Transverse colon (tissue), 4 donors: ENCODE results near the gene NQO2. TPM values are rescaled to one million over a fixed set of nuclear protein-coding genes. Genes with fewer than 3 reads are reported as not detected.
A peak's percentile ranks its signal among the peaks of the same experiment; 100 is the strongest.
"Not testable (repeated sequence)": the region's sequence is repeated elsewhere in the genome, so short reads cannot be mapped to it uniquely, and the experiment has no call there.

Source experiments
- DNase-seq: peaks from one replicate; pipeline ENCODE4 v3.0.0-alpha.2; 2019
- H3K27ac ChIP-seq, 4 donors: fragments of 200-600 bp; sonication (generic); 2 replicates each; pipeline ENCODE4 v1.5.1; 2016 to 2018; ENCODE audit warnings: inconsistent platforms in 4 of 4
- H3K27me3 ChIP-seq: fragments of 200-600 bp; sonication (generic); 2 replicates; pipeline ENCODE4 v1.5.1; 2017; ENCODE audit warnings: inconsistent platforms
- H3K36me3 ChIP-seq, 4 donors: fragments of 200-600 bp; sonication (generic); 2 replicates each; pipeline ENCODE4 v1.5.1; 2017 to 2019; ENCODE audit warnings: inconsistent platforms in 4 of 4
- H3K4me1 ChIP-seq, 4 donors: fragments of 200-600 bp; sonication (generic); 2 replicates each; pipeline ENCODE4 v1.5.1; 2017 to 2020; ENCODE audit warnings: inconsistent platforms in 4 of 4
- H3K4me3 ChIP-seq, 4 donors: fragments of 200-600 bp; sonication (generic); 1 replicate in 1 of 4; 2 replicates in 3 of 4; pipeline versions ENCODE4 v1.5.1 to v1.6.1; 2017 to 2019; ENCODE audit warnings: inconsistent platforms in 4 of 4
- H3K9me3 ChIP-seq, 2 donors: fragments of 200-600 bp; sonication (generic); 2 replicates each; pipeline ENCODE4 v1.5.1; 2017 to 2019; ENCODE audit warnings: inconsistent platforms in 2 of 2
- CTCF ChIP-seq, 5 experiments: fragments of 200-600 bp in 3 of 5; fragments of 450-650 bp in 2 of 5; sonication (generic) in 3 of 5; IDR thresholded peaks; 1 replicate in 2 of 5; 2 replicates in 3 of 5; pipeline ENCODE4 v1.5.1; 2016 to 2017; ENCODE audit warnings: antibody characterized with exemption in 5 of 5, inconsistent platforms in 3 of 5, mild to moderate bottlenecking in 2 of 5, moderate library complexity in 1 of 5
- EP300 ChIP-seq: sonication (generic); formaldehyde crosslinking; IDR thresholded peaks from one replicate; pipeline ENCODE4 v1.6.1; 2017; ENCODE audit warnings: antibody characterized with exemption, low read depth
- POLR2A ChIP-seq: fragments of 450-650 bp; IDR thresholded peaks from one replicate; pipeline ENCODE4 v1.6.1; 2016; ENCODE audit warnings: antibody characterized with exemption, mild to moderate bottlenecking, moderate library complexity
- POLR2AphosphoS5 ChIP-seq, 3 donors: sonication (generic); formaldehyde crosslinking; IDR thresholded peaks; one replicate each; pipeline ENCODE4 v1.6.1; 2016; ENCODE audit warnings: antibody characterized with exemption in 3 of 3
- WGBS, 2 donors: methylation state at CpG; one replicate each; pipeline ENCODE4 v1.1.5; 2018; ENCODE audit warnings: low coverage in 1 of 2; 5-methylcytosine and 5-hydroxymethylcytosine counted together
- in situ Hi-C, 4 donors: fragments of 200-750 bp; cut with MboI; loops; one replicate each; pipeline versions ENCODE4 v1.15.0 to v1.15.1; 2017; ENCODE audit warnings: low sequenced_read_pairs in 3 of 4, low pct_ligation_motif_present in 1 of 4, low pct_unique_long_range_greater_than_20kb in 1 of 4
- intact Hi-C: fragments of 100-400 bp; cut with DNase I; formaldehyde crosslinking; loops from one replicate; pipeline ENCODE4 v1.15.1; 2023; ENCODE audit warnings: low total_unique reads
- total RNA-seq, 4 donors: library from RNA; depleted of rRNA; stranded (reverse); fragments of >200 nt; gene quantifications; one replicate each; pipeline ENCODE4 v1.1.0, GENCODE V29; 2016

Gene NQO2
- total RNA-seq, 4 donors from 2014 or later = 1.00 to 9.7 (median 7.2) TPM

DNA sequence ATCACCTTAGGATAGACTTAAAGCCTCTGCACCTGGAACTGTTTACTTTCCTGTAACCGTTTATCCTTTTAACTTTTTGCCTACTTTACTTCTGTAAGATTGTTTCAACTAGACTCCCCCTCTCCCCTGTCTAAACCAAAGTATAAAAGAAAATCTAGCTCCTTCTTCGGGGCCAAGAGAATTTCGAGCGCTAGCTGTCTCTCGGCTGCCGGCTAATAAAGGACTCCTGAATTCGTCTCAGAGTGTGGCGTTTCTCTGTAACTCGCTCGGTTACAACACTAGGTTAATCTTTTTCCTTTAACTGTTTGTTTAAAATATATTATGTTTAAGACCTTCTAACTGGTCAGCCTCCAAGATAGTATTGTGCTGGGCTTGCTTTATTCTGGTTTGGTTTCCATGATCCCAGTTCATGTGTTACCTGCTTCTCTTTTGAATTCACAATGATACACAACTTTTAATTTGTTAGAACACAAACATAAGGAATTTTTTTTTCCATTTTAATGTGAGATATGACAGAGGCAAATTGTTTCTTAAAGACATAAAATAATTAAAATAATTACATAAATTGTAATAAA is 8.7 kb upstream of the NQO2 start:
- 11 to 25% methylated on average over 10 of the region's 10 CpGs for WGBS, 2 donors
- H3K9me3 ChIP-seq = no peaks in the 10 kb centered on the region
- in situ Hi-C loops = loop anchor here in 2 of 4 donors (5.0 to 10.0 kb wide), 3 partner anchors 61 to 254 kb away; no protein-coding TSS in a partner anchor
- H3K36me3 ChIP-seq = no peaks in the 10 kb centered on the region
- TF ChIP-seq POLR2A (peak; percentile 1), CTCF (IDR thresholded peaks at IDR 0.05) (no peak)
- no peak for DNase-seq
- H3K27ac ChIP-seq = peak overlapping the region; percentile 97 to 99 (median 98)
- H3K4me3 ChIP-seq = peak overlapping the region in 3 of 4 donors; percentile 63 to 88 (median 76)
- peaks cover 17 to 30% (median 26%) of the 10 kb centered on the region in 4 donors for H3K4me1 ChIP-seq
- intact Hi-C loops = no loop called here
- H3K27me3 ChIP-seq = no peaks in the 10 kb centered on the region

DNA sequence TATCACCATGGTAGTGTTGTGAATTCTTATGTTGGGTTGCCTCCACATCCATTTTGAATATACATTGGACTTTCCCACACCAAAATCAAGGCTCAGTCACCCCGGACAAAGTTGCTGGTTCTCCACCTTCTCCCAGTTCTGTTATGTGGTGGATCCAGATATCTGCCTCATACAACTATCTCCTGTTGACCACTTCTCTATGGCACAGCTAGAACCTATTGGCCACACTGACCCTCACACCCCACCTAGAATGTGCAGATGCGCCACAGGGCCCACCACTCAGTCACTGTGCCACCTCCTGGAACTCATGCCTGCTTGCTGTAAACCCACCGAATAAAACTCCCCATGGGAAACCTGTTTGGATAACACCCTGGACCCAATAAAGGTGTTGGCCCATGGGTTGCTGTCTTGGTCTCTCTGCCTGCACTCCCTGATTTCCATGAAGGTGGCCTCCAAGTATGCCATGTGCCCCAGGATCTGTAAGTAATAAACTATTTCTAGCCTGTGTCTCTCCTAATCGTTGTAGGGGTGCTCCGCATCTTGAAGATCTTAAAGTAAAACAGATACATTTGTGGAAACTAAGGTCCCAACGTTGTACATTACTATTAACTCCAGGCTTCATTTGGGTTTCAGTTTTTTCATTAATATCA is 7.2 kb upstream of the NQO2 start:
- Histone ChIP-seq H3K27ac (no peak overlapping the region), H3K27me3 (no peaks in the 10 kb centered on the region), H3K36me3 (no peaks in the 10 kb centered on the region), H3K4me1 (peaks cover 8 to 18% (median 13%) of the 10 kb centered on the region in 4 donors), H3K4me3 (no peak overlapping the region), H3K9me3 (no peaks in the 10 kb centered on the region)
- WGBS, 2 donors = 85 to 97% methylated on average over 4 to 6 of the region's 6 CpGs
- no peak for TF ChIP-seq EP300
- no peak for TF ChIP-seq CTCF (IDR thresholded peaks at IDR 0.05)
- no peak for TF ChIP-seq POLR2A
- TF ChIP-seq POLR2AphosphoS5 (IDR thresholded peaks at IDR 0.05) = no peak
- intact Hi-C loops = no loop called here
- DNase-seq = no peak
- in situ Hi-C loops = loop anchor here in 2 of 4 donors (5.0 to 10.0 kb wide), 3 partner anchors 60 to 252 kb away; no protein-coding TSS in a partner anchor

DNA sequence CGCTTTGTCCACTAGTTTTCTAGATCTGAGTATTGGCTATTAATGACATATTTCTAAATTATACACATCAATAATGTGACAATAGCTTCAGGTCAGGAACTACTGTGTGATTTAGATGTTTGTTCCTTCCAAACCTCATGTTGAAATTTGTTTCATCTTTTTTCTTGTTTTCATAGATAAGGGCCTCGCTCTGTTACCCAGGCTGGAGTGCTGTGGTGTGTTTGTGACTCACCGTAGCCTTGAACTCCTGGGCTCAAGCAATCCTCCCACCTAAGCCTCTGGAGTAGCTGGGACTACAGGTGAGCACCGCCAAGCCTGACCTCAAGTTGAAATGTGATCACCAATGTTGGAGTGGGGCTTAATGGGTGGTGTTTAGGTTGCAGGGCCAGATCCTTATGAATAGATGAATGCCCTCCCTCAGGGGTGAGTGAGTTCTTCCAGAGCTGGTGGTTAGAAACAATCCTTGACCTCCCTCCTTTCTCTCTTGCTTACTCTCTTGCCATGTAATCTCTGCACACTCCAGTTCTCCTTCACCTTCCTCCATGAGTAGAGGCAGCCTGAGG is 5.9 kb upstream of the NQO2 start:
- no peak for DNase-seq
- Histone ChIP-seq H3K36me3 (no peaks in the 10 kb centered on the region), H3K9me3 (no peaks in the 10 kb centered on the region), H3K27ac (no peak overlapping the region), H3K4me1 (peaks cover 4 to 14% (median 9%) of the 10 kb centered on the region in 4 donors), H3K27me3 (no peaks in the 10 kb centered on the region), H3K4me3 (no peak overlapping the region)
- TF ChIP-seq EP300 = no peak
- TF ChIP-seq POLR2A = no peak
- no peak for TF ChIP-seq POLR2AphosphoS5 (IDR thresholded peaks at IDR 0.05)
- TF ChIP-seq CTCF (IDR thresholded peaks at IDR 0.05) = no peak
- in situ Hi-C loops (loop anchor here in 2 of 4 donors (5.0 to 10.0 kb wide), 3 partner anchors 58 to 251 kb away; no protein-coding TSS in a partner anchor), intact Hi-C loops (no loop called here)
- WGBS, 2 donors = 97 to 99% methylated on average over 2 to 4 of the region's 4 CpGs

DNA sequence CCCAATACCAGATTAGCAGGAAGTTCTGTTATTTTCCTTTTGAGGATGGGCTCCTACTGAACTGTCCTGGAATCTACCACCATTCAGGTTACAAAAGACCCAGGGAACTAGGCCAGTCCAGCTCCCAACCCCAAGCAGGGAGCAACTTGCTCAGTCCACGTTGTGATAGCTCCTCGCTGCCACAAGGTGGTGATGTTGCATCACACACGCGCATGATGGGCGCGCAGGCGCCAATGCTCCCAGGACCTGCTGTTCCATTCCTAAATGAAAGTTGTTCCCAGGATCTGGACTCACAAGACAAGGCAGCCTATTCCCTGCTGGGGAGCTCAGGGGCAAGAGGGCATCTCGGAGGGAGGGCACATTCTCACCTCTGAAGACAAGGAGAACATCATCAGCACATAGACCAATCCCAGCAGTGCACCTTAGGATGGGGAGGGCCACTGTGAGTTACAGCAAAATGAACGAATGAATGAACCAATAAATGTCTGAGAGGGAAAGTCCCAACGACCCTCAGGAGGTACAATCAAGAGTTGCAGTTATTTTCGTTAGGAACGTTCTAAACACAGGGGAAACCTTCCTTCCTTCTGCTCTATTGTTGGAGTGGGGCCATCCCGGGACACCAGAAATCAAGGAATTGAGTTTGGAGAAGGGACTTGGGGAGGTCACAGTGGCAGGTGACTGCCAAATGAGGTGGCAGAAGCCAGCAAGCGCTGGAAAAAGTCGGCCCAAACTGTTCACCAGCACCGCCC is 1.3 kb upstream of the NQO2 start:
- in situ Hi-C loops (loop anchor here in 3 of 4 donors (5.0 to 10.0 kb wide), 3 partner anchors 54 to 246 kb away; no protein-coding TSS in a partner anchor), intact Hi-C loops (loop anchor here (1.0 kb wide), 1 partner anchor 57 kb away; no protein-coding TSS in a partner anchor)
- not testable (repeated sequence) for DNase-seq, H3K9me3 ChIP-seq, H3K36me3 ChIP-seq, H3K27me3 ChIP-seq
- Histone ChIP-seq H3K27ac (peak overlapping the region; percentile 86 to 88 (median 87)), H3K4me1 (peaks cover 9 to 24% (median 19%) of the 10 kb centered on the region in 4 donors), H3K4me3 (peak overlapping the region in 2 of 4 donors; percentile 72 to 77)
- peak; percentile 60 to 90 (median 64) for TF ChIP-seq CTCF (IDR thresholded peaks at IDR 0.05)
- WGBS, 2 donors = 2% methylated on average over 16 of the region's 16 CpGs; no CpG with 5 or more reads in 1 of the 2 donors
